ENCODE measurements around the gene DNMBP. TPM values are rescaled to one million over a fixed set of nuclear protein-coding genes. Genes with fewer than 3 reads are reported as not detected.
"Not testable (repeated sequence)": the region's sequence is repeated elsewhere in the genome, so short reads cannot be mapped to it uniquely, and the experiment has no call there.

DNMBP gene
- total RNA-seq, 4 donors from 2014 or later, result 21.6 to 28.8 (median 24.6) TPM

- 79 to 92% methylated on average over 3 of the region's 3 CpGs for WGBS, 2 donors
- Histone ChIP-seq H3K36me3 (peaks cover 0 to 9% (median 0%) of the 10 kb centered on the region in 3 donors), H3K4me1 (peaks cover 0 to 27% (median 2%) of the 10 kb centered on the region in 4 donors), H3K9me3 (no peaks in the 10 kb centered on the region), H3K4me3 (no peak overlapping the region), H3K27ac (no peak overlapping the region), H3K27me3 (no peaks in the 10 kb centered on the region)
- TF ChIP-seq, protein P1, sequence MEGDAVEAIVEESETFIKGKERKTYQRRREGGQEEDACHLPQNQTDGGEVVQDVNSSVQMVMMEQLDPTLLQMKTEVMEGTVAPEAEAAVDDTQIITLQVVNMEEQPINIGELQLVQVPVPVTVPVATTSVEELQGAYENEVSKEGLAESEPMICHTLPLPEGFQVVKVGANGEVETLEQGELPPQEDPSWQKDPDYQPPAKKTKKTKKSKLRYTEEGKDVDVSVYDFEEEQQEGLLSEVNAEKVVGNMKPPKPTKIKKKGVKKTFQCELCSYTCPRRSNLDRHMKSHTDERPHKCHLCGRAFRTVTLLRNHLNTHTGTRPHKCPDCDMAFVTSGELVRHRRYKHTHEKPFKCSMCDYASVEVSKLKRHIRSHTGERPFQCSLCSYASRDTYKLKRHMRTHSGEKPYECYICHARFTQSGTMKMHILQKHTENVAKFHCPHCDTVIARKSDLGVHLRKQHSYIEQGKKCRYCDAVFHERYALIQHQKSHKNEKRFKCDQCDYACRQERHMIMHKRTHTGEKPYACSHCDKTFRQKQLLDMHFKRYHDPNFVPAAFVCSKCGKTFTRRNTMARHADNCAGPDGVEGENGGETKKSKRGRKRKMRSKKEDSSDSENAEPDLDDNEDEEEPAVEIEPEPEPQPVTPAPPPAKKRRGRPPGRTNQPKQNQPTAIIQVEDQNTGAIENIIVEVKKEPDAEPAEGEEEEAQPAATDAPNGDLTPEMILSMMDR (IDR thresholded peaks at IDR 0.05), result no peak
- TF ChIP-seq POLR2A (IDR thresholded peaks at IDR 0.05), result no peak
- TF ChIP-seq EP300 (IDR thresholded peaks at IDR 0.05), result no peak
- DNase-seq (ENCODE audit: low spot score in 2 of 2), result no peak
These were observed 65.8 kb downstream of the DNMBP start for GRCh38 chr10:99943908-99944307.

DNA sequence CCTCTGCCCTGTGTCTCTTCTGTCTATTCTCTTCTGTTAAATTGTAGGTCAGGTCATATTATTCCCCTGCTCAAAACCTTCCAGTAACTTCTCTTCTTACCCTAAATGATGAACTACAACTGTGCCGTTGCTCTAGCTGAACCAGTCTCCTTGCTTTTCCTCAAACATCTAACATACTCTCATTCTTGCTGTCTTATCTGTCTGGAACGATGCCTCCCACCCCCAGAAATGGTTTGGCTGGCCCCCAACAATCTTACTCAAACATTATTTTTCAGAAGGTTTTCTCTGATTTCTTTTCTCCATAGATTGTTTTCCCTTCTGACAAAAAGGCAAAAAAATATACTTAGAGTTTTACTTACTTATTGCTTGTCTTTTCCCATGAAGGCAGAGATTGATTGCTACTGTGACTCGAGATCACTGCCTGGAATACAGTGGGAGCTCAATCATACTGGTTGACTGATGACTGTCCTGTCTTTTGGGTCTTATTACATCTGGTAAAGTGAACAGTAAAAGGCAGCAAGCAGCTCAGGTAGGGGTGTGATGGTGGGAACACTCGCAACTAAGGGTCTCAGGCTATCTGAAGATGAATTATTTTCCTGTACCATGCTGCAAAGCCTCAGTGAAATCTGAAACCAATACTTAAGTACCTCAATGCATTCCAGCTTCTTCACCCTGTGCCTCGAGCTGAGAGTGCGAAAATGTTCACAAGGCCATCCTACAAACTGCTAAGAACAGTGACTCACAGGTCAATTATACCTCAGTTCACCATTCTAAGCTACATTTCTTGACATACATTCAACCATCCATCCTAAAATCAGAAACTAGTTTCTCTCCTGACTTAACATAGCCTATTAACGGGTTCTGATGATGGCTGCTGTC is 67.6 kb downstream of the DNMBP start:
- Histone ChIP-seq H3K4me3 (no peak overlapping the region), H3K36me3 (peaks cover 0 to 12% (median 0%) of the 10 kb centered on the region in 3 donors), H3K9me3 (no peaks in the 10 kb centered on the region), H3K4me1 (peaks cover 0 to 27% (median 2%) of the 10 kb centered on the region in 4 donors), H3K27me3 (no peaks in the 10 kb centered on the region), H3K27ac (no peak overlapping the region)
- DNase-seq (ENCODE audit: low spot score in 2 of 2), result no peak
- 63 to 74% methylated on average over 7 of the region's 7 CpGs for WGBS, 2 donors
- TF ChIP-seq EP300 (IDR thresholded peaks at IDR 0.05), result no peak
- no peak for TF ChIP-seq POLR2A (IDR thresholded peaks at IDR 0.05)
- TF ChIP-seq, protein P1 (IDR thresholded peaks at IDR 0.05), result no peak

DNA sequence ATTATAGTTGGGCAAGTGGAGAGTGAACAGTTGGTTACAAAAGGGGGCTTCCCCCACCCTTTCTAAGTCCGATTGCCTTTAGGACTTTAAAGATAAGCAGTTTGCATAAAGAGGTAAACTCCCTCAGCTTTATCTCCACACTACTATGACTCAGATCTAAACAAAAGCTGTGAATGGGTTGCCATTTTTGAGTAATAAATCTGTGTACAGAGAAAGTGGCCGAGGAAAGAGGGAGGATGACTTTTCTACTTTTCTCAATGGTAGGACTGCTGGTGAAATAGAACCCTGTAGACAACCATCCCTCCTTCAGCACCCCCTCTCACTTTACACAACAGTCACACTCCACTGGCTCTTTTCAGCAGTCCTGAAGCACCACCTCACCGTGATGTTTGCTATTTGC is 71.2 kb downstream of the DNMBP start:
- Histone ChIP-seq H3K27me3 (no peaks in the 10 kb centered on the region), H3K36me3 (peaks cover 0 to 12% (median 0%) of the 10 kb centered on the region in 3 donors), H3K4me3 (no peak overlapping the region), H3K4me1 (peaks cover 0 to 5% (median 0%) of the 10 kb centered on the region in 4 donors), H3K27ac (no peak overlapping the region), H3K9me3 (no peaks in the 10 kb centered on the region)
- 59 to 60% methylated on average over 3 of the region's 3 CpGs for WGBS, 2 donors
- DNase-seq (ENCODE audit: low spot score in 2 of 2), result no peak
- TF ChIP-seq EP300 (IDR thresholded peaks at IDR 0.05), result no peak
- no peak for TF ChIP-seq POLR2A (IDR thresholded peaks at IDR 0.05)
- TF ChIP-seq, protein P1 (IDR thresholded peaks at IDR 0.05), result no peak

- Histone ChIP-seq H3K27ac (no peak overlapping the region), H3K4me1 (peaks cover 0 to 9% (median 4%) of the 10 kb centered on the region in 4 donors), H3K9me3 (no peaks in the 10 kb centered on the region), H3K36me3 (peaks cover 0 to 12% (median 0%) of the 10 kb centered on the region in 3 donors), H3K27me3 (no peaks in the 10 kb centered on the region), H3K4me3 (no peak overlapping the region)
- TF ChIP-seq EP300 (IDR thresholded peaks at IDR 0.05) (no peak), POLR2A (IDR thresholded peaks at IDR 0.05) (no peak)
- TF ChIP-seq, protein P1 (IDR thresholded peaks at IDR 0.05), result no peak
- WGBS, 2 donors, result 89 to 97% methylated on average over 3 of the region's 3 CpGs
- DNase-seq (ENCODE audit: low spot score in 2 of 2), result no peak
These were observed 72.1 kb downstream of the DNMBP start for GRCh38 chr10:99937630-99938029.

- H3K27ac ChIP-seq, result peak overlapping the region in 2 of 4 donors; percentile 60 to 75
- not testable (repeated sequence) for H3K27me3 ChIP-seq; DNase-seq (ENCODE audit: low spot score in 2 of 2); H3K36me3 ChIP-seq; H3K9me3 ChIP-seq; H3K4me3 ChIP-seq
- WGBS, 2 donors, result 56 to 58% methylated on average over 3 of the region's 7 CpGs
- H3K4me1 ChIP-seq, result peaks cover 0 to 40% (median 21%) of the 10 kb centered on the region in 4 donors
These were observed 77.4 kb downstream of the DNMBP start for GRCh38 chr10:99932203-99932957.

All from tibial nerve (tissue), 4 donors.